HepG2 (cell line): Measurements from ENCODE around the gene PEX10.

Experiments
- CEBPB ChIP-seq: IDR thresholded peaks from 2 replicates; pipeline ENCODE4 v1.6.1; 2011; ENCODE audit warnings: low read depth, low read length, improper control_type of control experiment, borderline replicate concordance
- HDAC2 ChIP-seq: sonication (generic); formaldehyde crosslinking; IDR thresholded peaks from 2 replicates; pipeline ENCODE4 v1.4.0; 2020; ENCODE audit warnings: missing genetic modification reagents
- ISX ChIP-seq: sonication (generic); formaldehyde crosslinking; conservative IDR thresholded peaks from 2 replicates; pipeline ENCODE4 v1.5.0; 2020; ENCODE audit warnings: missing genetic modification reagents
- MTA1 ChIP-seq: sonication (generic); formaldehyde crosslinking; IDR thresholded peaks from 2 replicates; pipeline ENCODE4 v1.4.0; 2020; ENCODE audit warnings: missing genetic modification reagents, mild to moderate bottlenecking, borderline replicate concordance
- POLR2A ChIP-seq, 2 experiments: IDR thresholded peaks; 2 replicates each; pipeline ENCODE4 v1.6.1; 2011; ENCODE audit warnings: low read depth in 2 of 2, low read length in 2 of 2, mild to moderate bottlenecking in 1 of 2, moderate library complexity in 1 of 2; ENCODE audit not compliant: insufficient read depth in 1 of 2
- RXRA ChIP-seq: sonication (generic); formaldehyde crosslinking; IDR thresholded peaks from 2 replicates; pipeline ENCODE4 v1.5.1; 2020; ENCODE audit warnings: missing genetic modification reagents
- SAFB2 ChIP-seq: sonication (generic); formaldehyde crosslinking; IDR thresholded peaks from 2 replicates; pipeline ENCODE4 v1.5.1; 2020; ENCODE audit warnings: missing genetic modification reagents, low read depth, mild to moderate bottlenecking, borderline replicate concordance
- TCF7L2 ChIP-seq: IDR thresholded peaks from 2 replicates; pipeline ENCODE4 v1.6.1; 2011; ENCODE audit warnings: mild to moderate bottlenecking, low read depth, low read length, moderate library complexity
- TFDP2 ChIP-seq: sonication (generic); formaldehyde crosslinking; IDR thresholded peaks from 2 replicates; pipeline ENCODE4 v1.4.0; 2020; ENCODE audit warnings: missing genetic modification reagents
- ZC3H4 ChIP-seq: sonication (generic); formaldehyde crosslinking; IDR thresholded peaks from 2 replicates; pipeline ENCODE4 v1.4.0; 2020; ENCODE audit warnings: missing genetic modification reagents, borderline replicate concordance
- ZNF138 ChIP-seq: sonication (generic); formaldehyde crosslinking; IDR thresholded peaks from 2 replicates; pipeline ENCODE4 v1.5.0; 2020; ENCODE audit warnings: mild to moderate bottlenecking, low read depth, missing genetic modification reagents
- TF ChIP-seq, protein P1 (sequence below), 2 experiments: sonication (generic) in 1 of 2; formaldehyde crosslinking in 1 of 2; IDR thresholded peaks; 2 replicates each; pipeline versions ENCODE4 v1.5.1 to v1.6.1; 2011 to 2020; ENCODE audit warnings: borderline replicate concordance in 1 of 2, low read depth in 1 of 2, low read length in 1 of 2, mild to moderate bottlenecking in 1 of 2, missing genetic modification reagents in 1 of 2, moderate library complexity in 1 of 2
- TF ChIP-seq, protein P2 (sequence below): sonication (generic); formaldehyde crosslinking; IDR thresholded peaks from 2 replicates; pipeline ENCODE4 v1.4.0; 2020; ENCODE audit warnings: mild to moderate bottlenecking, missing genetic modification reagents
- TF ChIP-seq, protein P3 (sequence below): sonication (generic); formaldehyde crosslinking; conservative IDR thresholded peaks from 2 replicates; pipeline ENCODE4 v1.4.0; 2020; ENCODE audit warnings: mild to moderate bottlenecking, missing genetic modification reagents, moderate library complexity

DNA sequence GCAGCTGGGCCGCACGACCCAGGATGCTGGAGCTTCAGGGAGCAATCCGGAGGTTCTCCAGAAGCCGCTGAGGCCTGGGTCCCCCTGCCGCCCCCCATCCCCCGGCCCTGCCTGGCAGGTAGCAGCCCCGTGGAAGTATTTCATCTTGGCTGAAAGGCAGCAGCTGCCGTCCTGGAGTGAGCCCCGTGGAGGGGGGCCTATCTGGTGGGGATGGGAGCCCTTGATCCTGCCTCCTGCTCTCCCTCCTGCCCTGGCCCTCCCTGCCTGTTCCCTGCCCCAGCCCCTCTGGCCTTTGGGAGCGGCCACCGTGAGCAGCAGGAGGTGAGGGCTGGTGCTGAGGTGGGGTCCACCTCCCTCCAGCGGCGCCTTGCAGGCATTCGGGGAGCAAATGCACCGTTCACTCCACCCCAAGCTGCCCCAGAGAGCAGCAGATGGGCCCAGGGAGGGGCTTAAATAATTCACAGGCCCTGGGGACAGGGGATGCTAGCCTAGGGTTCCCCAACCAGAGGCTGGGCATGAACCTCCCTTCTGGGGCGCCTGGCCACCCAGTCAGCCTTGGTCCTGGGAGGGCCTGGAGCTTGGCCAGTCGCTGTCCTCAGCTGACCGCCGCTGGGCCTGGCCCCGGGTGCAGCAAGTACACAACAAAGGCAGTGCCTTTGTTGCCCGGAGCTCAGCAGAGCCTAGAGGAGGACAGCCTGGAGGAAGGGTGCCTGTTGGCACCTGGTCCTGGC is 40.0 kb upstream of the PEX10 start:
- TF ChIP-seq POLR2A (IDR thresholded peaks at IDR 0.05; ENCODE audit: insufficient read depth in 1 of 2, low read depth in 2 of 2, low read length in 2 of 2), result no peak
- no peak for TF ChIP-seq ZC3H4
- no peak for TF ChIP-seq ISX (CRISPR knock-in tag)
- TF ChIP-seq CEBPB, result no peak
- no peak for TF ChIP-seq MTA1 (CRISPR knock-in tag)
- TF ChIP-seq, protein P1, sequence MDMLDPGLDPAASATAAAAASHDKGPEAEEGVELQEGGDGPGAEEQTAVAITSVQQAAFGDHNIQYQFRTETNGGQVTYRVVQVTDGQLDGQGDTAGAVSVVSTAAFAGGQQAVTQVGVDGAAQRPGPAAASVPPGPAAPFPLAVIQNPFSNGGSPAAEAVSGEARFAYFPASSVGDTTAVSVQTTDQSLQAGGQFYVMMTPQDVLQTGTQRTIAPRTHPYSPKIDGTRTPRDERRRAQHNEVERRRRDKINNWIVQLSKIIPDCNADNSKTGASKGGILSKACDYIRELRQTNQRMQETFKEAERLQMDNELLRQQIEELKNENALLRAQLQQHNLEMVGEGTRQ (IDR thresholded peaks at IDR 0.05; ENCODE audit: low read depth, low read length), result no peak
- TF ChIP-seq, protein P1 (CRISPR knock-in tag; IDR thresholded peaks at IDR 0.05; ENCODE audit: borderline replicate concordance), result no peak
- TF ChIP-seq, protein P2, sequence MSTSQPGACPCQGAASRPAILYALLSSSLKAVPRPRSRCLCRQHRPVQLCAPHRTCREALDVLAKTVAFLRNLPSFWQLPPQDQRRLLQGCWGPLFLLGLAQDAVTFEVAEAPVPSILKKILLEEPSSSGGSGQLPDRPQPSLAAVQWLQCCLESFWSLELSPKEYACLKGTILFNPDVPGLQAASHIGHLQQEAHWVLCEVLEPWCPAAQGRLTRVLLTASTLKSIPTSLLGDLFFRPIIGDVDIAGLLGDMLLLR (CRISPR knock-in tag), result no peak
- no peak for TF ChIP-seq TCF7L2
- TF ChIP-seq HDAC2 (CRISPR knock-in tag), result no peak
- no peak for TF ChIP-seq ZNF138
- no peak for TF ChIP-seq RXRA
- TF ChIP-seq SAFB2 (CRISPR knock-in tag), result no peak
- TF ChIP-seq, protein P3, sequence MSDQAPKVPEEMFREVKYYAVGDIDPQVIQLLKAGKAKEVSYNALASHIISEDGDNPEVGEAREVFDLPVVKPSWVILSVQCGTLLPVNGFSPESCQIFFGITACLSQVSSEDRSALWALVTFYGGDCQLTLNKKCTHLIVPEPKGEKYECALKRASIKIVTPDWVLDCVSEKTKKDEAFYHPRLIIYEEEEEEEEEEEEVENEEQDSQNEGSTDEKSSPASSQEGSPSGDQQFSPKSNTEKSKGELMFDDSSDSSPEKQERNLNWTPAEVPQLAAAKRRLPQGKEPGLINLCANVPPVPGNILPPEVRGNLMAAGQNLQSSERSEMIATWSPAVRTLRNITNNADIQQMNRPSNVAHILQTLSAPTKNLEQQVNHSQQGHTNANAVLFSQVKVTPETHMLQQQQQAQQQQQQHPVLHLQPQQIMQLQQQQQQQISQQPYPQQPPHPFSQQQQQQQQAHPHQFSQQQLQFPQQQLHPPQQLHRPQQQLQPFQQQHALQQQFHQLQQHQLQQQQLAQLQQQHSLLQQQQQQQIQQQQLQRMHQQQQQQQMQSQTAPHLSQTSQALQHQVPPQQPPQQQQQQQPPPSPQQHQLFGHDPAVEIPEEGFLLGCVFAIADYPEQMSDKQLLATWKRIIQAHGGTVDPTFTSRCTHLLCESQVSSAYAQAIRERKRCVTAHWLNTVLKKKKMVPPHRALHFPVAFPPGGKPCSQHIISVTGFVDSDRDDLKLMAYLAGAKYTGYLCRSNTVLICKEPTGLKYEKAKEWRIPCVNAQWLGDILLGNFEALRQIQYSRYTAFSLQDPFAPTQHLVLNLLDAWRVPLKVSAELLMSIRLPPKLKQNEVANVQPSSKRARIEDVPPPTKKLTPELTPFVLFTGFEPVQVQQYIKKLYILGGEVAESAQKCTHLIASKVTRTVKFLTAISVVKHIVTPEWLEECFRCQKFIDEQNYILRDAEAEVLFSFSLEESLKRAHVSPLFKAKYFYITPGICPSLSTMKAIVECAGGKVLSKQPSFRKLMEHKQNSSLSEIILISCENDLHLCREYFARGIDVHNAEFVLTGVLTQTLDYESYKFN (CRISPR knock-in tag), result no peak
- no peak for TF ChIP-seq TFDP2 (CRISPR knock-in tag)
